ENCODE data around the gene DRICH1.
"Not testable (repeated sequence)": the region's sequence is repeated elsewhere in the genome, so short reads cannot be mapped to it uniquely, and the experiment has no call there.

The DRICH1 gene

DNA sequence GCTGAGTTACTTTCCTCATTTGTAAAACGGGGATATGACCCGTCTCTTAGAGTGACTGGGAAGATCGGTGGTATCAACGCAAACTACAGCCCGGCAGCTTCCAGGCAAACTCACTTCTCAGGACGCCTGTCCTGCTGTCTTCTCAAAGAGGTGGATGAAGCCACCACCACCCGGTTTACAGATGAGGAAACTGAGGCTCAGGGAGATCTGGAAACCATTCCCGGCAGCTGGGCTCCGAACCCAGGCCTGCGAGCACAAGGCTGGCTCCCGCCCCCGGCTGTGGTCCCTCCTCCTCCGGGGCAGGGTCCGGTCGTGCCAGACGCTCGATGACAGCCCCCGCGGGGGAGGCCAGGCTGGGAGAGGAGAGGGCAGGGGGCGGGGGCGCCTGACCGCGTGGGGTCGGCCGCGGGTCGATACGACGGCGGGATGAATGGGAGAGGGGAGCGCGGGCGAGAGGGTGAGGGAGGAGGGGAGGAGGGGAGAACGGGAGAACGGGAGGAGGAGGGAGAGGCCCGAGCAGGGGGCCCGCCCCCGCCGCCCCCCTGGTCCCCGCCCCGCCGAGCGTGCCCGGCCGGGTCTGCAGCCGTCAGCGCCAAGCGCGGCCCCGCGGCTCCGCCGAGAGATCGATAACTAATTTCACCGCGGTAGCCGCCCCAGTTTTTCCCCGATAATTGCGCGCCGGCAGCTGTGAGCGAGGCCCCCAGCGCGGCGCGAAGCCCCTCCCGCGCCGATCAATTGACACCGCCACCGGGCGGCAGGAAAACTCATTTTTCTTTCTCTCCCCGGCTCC is 66.0 kb downstream of the DRICH1 start:
- TF ChIP-seq, protein P1, sequence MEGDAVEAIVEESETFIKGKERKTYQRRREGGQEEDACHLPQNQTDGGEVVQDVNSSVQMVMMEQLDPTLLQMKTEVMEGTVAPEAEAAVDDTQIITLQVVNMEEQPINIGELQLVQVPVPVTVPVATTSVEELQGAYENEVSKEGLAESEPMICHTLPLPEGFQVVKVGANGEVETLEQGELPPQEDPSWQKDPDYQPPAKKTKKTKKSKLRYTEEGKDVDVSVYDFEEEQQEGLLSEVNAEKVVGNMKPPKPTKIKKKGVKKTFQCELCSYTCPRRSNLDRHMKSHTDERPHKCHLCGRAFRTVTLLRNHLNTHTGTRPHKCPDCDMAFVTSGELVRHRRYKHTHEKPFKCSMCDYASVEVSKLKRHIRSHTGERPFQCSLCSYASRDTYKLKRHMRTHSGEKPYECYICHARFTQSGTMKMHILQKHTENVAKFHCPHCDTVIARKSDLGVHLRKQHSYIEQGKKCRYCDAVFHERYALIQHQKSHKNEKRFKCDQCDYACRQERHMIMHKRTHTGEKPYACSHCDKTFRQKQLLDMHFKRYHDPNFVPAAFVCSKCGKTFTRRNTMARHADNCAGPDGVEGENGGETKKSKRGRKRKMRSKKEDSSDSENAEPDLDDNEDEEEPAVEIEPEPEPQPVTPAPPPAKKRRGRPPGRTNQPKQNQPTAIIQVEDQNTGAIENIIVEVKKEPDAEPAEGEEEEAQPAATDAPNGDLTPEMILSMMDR (IDR thresholded peaks at IDR 0.05) = no peak
- H3K27me3 Mint-ChIP-seq (ENCODE audit: low read depth, poor library complexity) = peaks cover 20% of the 10 kb centered on the region
- peaks cover 34% of the 10 kb centered on the region for H3K4me1 Mint-ChIP-seq
- H3K9me3 Mint-ChIP-seq = no peaks in the 10 kb centered on the region
- H3K36me3 Mint-ChIP-seq (ENCODE audit: low read depth) = no peaks in the 10 kb centered on the region
- peak; percentile 75 for DNase-seq
- H3K4me3 Mint-ChIP-seq = peak overlapping the region; percentile 85
- no peak overlapping the region for H3K27ac Mint-ChIP-seq

DNA sequence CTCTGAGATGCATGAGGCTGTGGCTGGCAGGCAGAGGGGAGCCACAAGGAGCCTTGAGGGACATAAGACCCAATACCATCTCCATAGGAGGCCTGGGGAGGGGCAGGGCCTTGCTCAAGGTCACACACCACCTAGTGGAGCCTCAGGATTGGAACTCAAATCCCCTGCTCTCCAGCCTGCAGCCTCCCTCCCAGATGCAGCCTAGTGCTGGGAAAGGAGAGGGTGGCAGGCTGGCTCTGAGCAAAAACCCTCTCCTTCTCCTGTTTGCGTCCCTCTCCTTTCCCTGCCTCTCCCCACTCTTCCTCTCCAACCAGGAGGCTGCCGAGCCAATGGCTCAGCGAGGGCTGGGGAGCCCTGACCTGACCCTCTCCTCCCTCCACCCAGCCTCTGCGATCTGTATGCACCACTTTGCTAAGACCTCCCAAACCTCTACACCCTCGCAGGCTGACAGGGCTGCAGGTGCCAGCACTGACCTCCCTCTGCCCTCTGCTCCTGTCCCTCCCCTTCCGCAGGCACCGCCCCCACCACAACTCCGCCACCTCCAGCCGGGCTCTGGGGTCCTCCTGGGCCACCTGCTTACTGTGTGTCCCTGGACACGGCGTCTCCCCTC is 66.7 kb downstream of the DRICH1 start:
- H3K9me3 Mint-ChIP-seq = no peaks in the 10 kb centered on the region
- H3K4me3 Mint-ChIP-seq = peak overlapping the region; percentile 85
- peaks cover 34% of the 10 kb centered on the region for H3K4me1 Mint-ChIP-seq
- peaks cover 20% of the 10 kb centered on the region for H3K27me3 Mint-ChIP-seq (ENCODE audit: low read depth, poor library complexity)
- DNase-seq = peak; percentile 55
- H3K27ac Mint-ChIP-seq = no peak overlapping the region
- H3K36me3 Mint-ChIP-seq (ENCODE audit: low read depth) = no peaks in the 10 kb centered on the region
- TF ChIP-seq, protein P1 (IDR thresholded peaks at IDR 0.05) = no peak

DNA sequence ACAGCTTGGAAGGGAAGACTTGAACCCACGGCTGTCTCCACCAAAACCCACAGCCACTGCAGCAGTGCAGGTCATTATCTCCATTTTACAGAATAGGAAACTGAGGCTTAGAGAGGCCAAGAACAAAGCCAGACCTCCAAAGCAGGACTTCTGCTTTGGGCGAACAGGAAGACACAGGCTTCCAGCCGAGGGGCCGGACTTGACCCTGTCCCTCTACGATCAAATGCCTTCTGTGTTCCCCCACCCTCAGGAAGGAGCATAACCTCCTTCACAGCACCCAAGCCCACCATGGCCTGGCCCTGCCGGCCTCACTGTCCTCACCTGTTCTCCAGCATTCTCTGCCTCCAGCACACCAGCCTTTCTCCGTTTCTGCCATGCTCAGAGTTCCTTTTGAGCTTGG is 67.8 kb downstream of the DRICH1 start:
- H3K27me3 Mint-ChIP-seq (ENCODE audit: low read depth, poor library complexity) = peaks cover 20% of the 10 kb centered on the region
- H3K4me3 Mint-ChIP-seq = no peak overlapping the region
- TF ChIP-seq, protein P1 (IDR thresholded peaks at IDR 0.05) = no peak

DNA sequence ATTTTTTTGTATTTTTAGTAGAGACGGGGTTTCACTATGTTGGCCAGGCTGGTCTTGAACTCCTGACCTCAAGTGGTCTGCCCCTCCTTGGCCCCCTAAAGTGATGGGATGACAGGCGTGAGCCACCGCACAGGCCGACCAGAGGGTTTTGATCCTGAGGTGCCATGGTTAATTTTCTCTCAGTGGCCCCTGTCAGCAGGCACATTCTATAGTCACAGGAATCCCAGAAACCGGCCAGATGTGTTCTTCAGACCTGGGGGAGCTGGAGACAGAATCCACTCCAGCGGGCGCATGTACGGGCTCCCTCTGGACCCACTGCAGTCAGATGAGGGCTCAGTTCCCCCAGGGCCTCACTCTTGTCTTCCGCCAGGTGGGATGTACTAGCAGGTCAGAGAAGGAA is 69.0 kb downstream of the DRICH1 start:
- no peak overlapping the region for H3K27ac Mint-ChIP-seq
- H3K4me3 Mint-ChIP-seq = no peak overlapping the region
- no peaks in the 10 kb centered on the region for H3K36me3 Mint-ChIP-seq (ENCODE audit: low read depth)
- H3K4me1 Mint-ChIP-seq = peaks cover 34% of the 10 kb centered on the region
- no peaks in the 10 kb centered on the region for H3K9me3 Mint-ChIP-seq
- no peak for DNase-seq
- TF ChIP-seq, protein P1 (IDR thresholded peaks at IDR 0.05) = no peak
- H3K27me3 Mint-ChIP-seq (ENCODE audit: low read depth, poor library complexity) = peaks cover 21% of the 10 kb centered on the region

More for the DNA sequence above, 67.8 kb downstream of the DRICH1 start:
- DNase-seq = no peak
- no peaks in the 10 kb centered on the region for H3K36me3 Mint-ChIP-seq (ENCODE audit: low read depth)
- no peaks in the 10 kb centered on the region for H3K9me3 Mint-ChIP-seq
- peaks cover 34% of the 10 kb centered on the region for H3K4me1 Mint-ChIP-seq
- no peak overlapping the region for H3K27ac Mint-ChIP-seq

DNA sequence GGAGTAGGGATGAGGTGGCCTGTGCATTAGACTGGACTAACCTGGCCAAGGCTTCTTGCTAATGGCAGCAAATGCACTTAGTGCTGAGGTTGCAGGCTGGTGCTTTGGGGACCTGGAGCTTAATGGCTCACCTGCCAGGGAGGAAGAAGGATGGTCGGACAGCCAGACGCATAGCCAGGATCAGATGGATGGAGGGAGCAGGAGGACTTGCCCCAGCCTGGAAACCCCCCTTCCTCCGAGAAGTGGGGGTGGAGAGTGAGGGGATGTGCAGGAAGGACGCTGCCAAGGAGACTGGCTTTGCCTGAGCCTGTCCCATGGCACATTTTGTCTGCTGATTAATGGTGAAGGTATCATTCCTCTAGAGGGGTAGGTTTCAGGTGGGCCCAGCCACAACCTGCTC is 69.9 kb downstream of the DRICH1 start:
- Mint-ChIP-seq H3K4me1 (peaks cover 28% of the 10 kb centered on the region), H3K27me3 (ENCODE audit: low read depth, poor library complexity) (peaks cover 19% of the 10 kb centered on the region), H3K4me3 (no peak overlapping the region), H3K9me3 (no peaks in the 10 kb centered on the region), H3K36me3 (ENCODE audit: low read depth) (no peaks in the 10 kb centered on the region), H3K27ac (no peak overlapping the region)
- DNase-seq = no peak
- TF ChIP-seq, protein P1 (IDR thresholded peaks at IDR 0.05) = no peak

DNA sequence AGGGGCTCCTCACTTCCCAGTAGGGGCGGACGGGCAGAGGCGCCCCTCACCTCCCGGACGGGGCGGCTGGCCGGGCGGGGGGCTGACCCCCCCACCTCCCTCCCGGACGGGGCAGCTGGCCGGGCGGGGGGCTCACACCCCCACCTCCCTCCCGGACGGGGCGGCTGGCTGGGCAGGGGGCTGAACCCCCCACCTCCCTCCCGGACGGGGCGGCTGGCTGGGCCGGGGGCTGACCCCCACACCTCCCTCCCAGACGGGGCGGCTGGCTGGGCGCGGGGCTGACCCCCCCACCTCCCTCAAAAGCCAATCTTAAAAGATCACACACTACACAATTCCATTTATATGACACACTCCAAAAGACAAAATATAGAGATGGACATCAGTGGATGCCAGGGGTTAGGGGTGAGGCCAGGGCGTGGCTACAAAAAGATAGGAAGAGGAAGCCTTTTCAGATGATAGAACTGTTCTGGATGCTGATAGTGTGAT is 71.1 kb downstream of the DRICH1 start:
- DNase-seq; H3K9me3 Mint-ChIP-seq; H3K27ac Mint-ChIP-seq; H3K4me3 Mint-ChIP-seq; H3K36me3 Mint-ChIP-seq (ENCODE audit: low read depth): not testable (repeated sequence)
- peaks cover 18% of the 10 kb centered on the region for H3K27me3 Mint-ChIP-seq (ENCODE audit: low read depth, poor library complexity)
- H3K4me1 Mint-ChIP-seq = peaks cover 24% of the 10 kb centered on the region

DNA sequence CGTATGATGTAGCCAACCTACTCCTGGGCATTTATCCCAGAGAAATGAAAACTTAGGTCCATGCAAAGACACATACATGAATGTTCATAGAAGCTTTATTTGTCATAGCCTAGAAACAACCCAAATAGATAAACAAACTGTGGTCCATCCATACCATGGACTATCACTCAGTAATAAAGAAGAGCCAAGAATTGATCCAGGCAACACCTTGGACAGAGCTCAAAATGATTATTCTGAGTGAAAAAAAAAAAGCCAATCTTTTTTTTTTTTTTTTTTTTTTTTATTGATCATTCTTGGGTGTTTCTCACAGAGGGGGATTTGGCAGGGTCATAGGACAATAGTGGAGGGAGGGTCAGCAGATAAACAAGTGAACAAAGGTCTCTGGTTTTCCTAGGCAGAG is 71.9 kb downstream of the DRICH1 start:
- not testable (repeated sequence) for H3K4me3 Mint-ChIP-seq; H3K36me3 Mint-ChIP-seq (ENCODE audit: low read depth); H3K27ac Mint-ChIP-seq; H3K9me3 Mint-ChIP-seq; DNase-seq
- peaks cover 17% of the 10 kb centered on the region for H3K4me1 Mint-ChIP-seq
- H3K27me3 Mint-ChIP-seq (ENCODE audit: low read depth, poor library complexity) = peaks cover 24% of the 10 kb centered on the region

All from nephron progenitor cell (in vitro differentiated cells).